Gastroesophageal sphincter (tissue), 3 donors: ENCODE results near the gene SUN2.

ENCODE experiments used
- CTCF ChIP-seq, 4 experiments: fragments of 200-600 bp in 2 of 4; fragments of 450-650 bp in 2 of 4; sonication (generic) in 1 of 4; IDR thresholded peaks; one replicate each; pipeline ENCODE4 v1.5.1; 2017 to 2019; ENCODE audit warnings: antibody characterized with exemption in 4 of 4, mild to moderate bottlenecking in 2 of 4, moderate library complexity in 2 of 4
- EP300 ChIP-seq: sonication (generic); formaldehyde crosslinking; IDR thresholded peaks from one replicate; pipeline ENCODE4 v1.6.1; 2017; ENCODE audit warnings: antibody characterized with exemption, mild to moderate bottlenecking
- POLR2A ChIP-seq, 2 donors: fragments of 450-650 bp; IDR thresholded peaks; one replicate each; pipeline ENCODE4 v1.6.1; 2017; ENCODE audit warnings: antibody characterized with exemption in 2 of 2, mild to moderate bottlenecking in 2 of 2, moderate library complexity in 1 of 2
- POLR2AphosphoS5 ChIP-seq: sonication (generic); formaldehyde crosslinking; IDR thresholded peaks from one replicate; pipeline ENCODE4 v1.6.1; 2017; ENCODE audit warnings: antibody characterized with exemption

- TF ChIP-seq CTCF (IDR thresholded peaks at IDR 0.05), result no peak
- TF ChIP-seq POLR2AphosphoS5, result peak; percentile 23
- TF ChIP-seq POLR2A (IDR thresholded peaks at IDR 0.05), result no peak
- no peak for TF ChIP-seq EP300
These were observed 46.9 kb upstream of the SUN2 start for GRCh38 chr22:38802671-38803121.
